Upper lobe of left lung (tissue), 4 donors: ENCODE measurements around the gene LYPD5.

Experiments used
- CTCF ChIP-seq, 6 experiments: fragments of 450-650 bp in 4 of 6; fragments of 200-600 bp in 2 of 6; sonication (generic) in 2 of 6; IDR thresholded peaks; one replicate each; pipeline ENCODE4 v1.5.1; 2016 to 2019; ENCODE audit warnings: antibody characterized with exemption in 6 of 6
- EP300 ChIP-seq, 4 donors: sonication (generic); formaldehyde crosslinking; IDR thresholded peaks; one replicate each; pipeline ENCODE4 v1.5.1; 2017; ENCODE audit warnings: antibody characterized with exemption in 4 of 4, control low read depth in 2 of 4
- POLR2A ChIP-seq, 4 donors: fragments of 450-650 bp; IDR thresholded peaks; one replicate each; pipeline ENCODE4 v1.5.1; 2016 to 2017; ENCODE audit warnings: antibody characterized with exemption in 4 of 4, mild to moderate bottlenecking in 2 of 4
- POLR2AphosphoS5 ChIP-seq, 2 donors: sonication (generic); formaldehyde crosslinking; IDR thresholded peaks; one replicate each; pipeline ENCODE4 v1.5.1; 2017; ENCODE audit warnings: antibody characterized with exemption in 2 of 2

GRCh38 chr19:43767818-43768217 is 34.4 kb downstream of the LYPD5 start:
- TF ChIP-seq CTCF (IDR thresholded peaks at IDR 0.05): no peak
- no peak for TF ChIP-seq POLR2A (IDR thresholded peaks at IDR 0.05)
- TF ChIP-seq EP300 (IDR thresholded peaks at IDR 0.05): no peak
- no peak for TF ChIP-seq POLR2AphosphoS5 (IDR thresholded peaks at IDR 0.05)
